MG63 (cell line): ENCODE data around the gene HEPHL1. TPM values are rescaled to one million over a fixed set of nuclear protein-coding genes. Genes with fewer than 3 reads are reported as not detected.
"Not testable (repeated sequence)": the region's sequence is repeated elsewhere in the genome, so short reads cannot be mapped to it uniquely, and the experiment has no call there.

Experiments used
- DNase-seq: peaks from one replicate; pipeline ENCODE4 v3.0.0-alpha.2; 2020
- H3K27me3 ChIP-seq: fragments of 250-450 bp; sonication (Bioruptor Pico); 2 replicates; pipeline ENCODE4 v1.5.1; 2020; ENCODE audit warnings: mild to moderate bottlenecking, moderate library complexity
- H3K36me3 ChIP-seq: fragments of 250-450 bp; sonication (Bioruptor Pico); 2 replicates; pipeline ENCODE4 v1.5.1; 2020; ENCODE audit warnings: mild to moderate bottlenecking, moderate library complexity
- H3K4me3 ChIP-seq: fragments of 250-450 bp; sonication (Bioruptor Pico); 2 replicates; pipeline ENCODE4 v1.5.1; 2020; ENCODE audit warnings: mild to moderate bottlenecking, moderate library complexity
- H3K9me3 ChIP-seq: fragments of 250-450 bp; sonication (Bioruptor Pico); 2 replicates; pipeline ENCODE4 v1.5.1; 2020; ENCODE audit warnings: mild to moderate bottlenecking, moderate library complexity
- total RNA-seq: library from RNA; depleted of rRNA; stranded (reverse); fragments of >200 nt; shearing (Covaris generic); gene quantifications from 2 replicates; pipeline ENCODE4 v1.2.3, GENCODE V29; 2014; ENCODE audit warnings: low replicate concordance; rRNA removed

The HEPHL1 gene
- total RNA-seq, 1 experiment from 2014 or later = not detected

- Histone ChIP-seq H3K9me3 (no peaks in the 10 kb centered on the region), H3K4me3 (no peak overlapping the region), H3K27me3 (no peaks in the 10 kb centered on the region), H3K36me3 (no peaks in the 10 kb centered on the region)
- DNase-seq = no peak
Observed at GRCh38 chr11:94150056-94150455, 128.9 kb downstream of the HEPHL1 start.

GRCh38 chr11:94150704-94151685 lies 129.8 kb downstream of the HEPHL1 start:
- no peak overlapping the region for H3K4me3 ChIP-seq
- H3K36me3 ChIP-seq = no peaks in the 10 kb centered on the region
- H3K27me3 ChIP-seq = no peaks in the 10 kb centered on the region
- H3K9me3 ChIP-seq = no peaks in the 10 kb centered on the region
- DNase-seq = no peak

- H3K27me3 ChIP-seq = no peaks in the 10 kb centered on the region
Observed at GRCh38 chr11:94151903-94152677, 130.9 kb downstream of the HEPHL1 start.

GRCh38 chr11:94152678-94153065 lies 131.5 kb downstream of the HEPHL1 start:
- DNase-seq = no peak
- Histone ChIP-seq H3K9me3 (peaks cover 3% of the 10 kb centered on the region; the same call in 1 of the 2 replicates), H3K36me3 (peaks cover 4% of the 10 kb centered on the region; the same call in 1 of the 2 replicates), H3K27me3 (no peaks in the 10 kb centered on the region), H3K4me3 (no peak overlapping the region)

More at GRCh38 chr11:94151903-94152677, 130.9 kb downstream of the HEPHL1 start:
- H3K9me3 ChIP-seq = peaks cover under 1% of the 10 kb centered on the region; the same call in 1 of the 2 replicates
- DNase-seq = peak; percentile 58
- H3K36me3 ChIP-seq = peaks cover 2% of the 10 kb centered on the region; the same call in 1 of the 2 replicates
- no peak overlapping the region for H3K4me3 ChIP-seq

GRCh38 chr11:94153320-94153719 lies 132.2 kb downstream of the HEPHL1 start:
- no peak overlapping the region for H3K4me3 ChIP-seq
- DNase-seq = no peak
- H3K27me3 ChIP-seq = no peaks in the 10 kb centered on the region
- H3K36me3 ChIP-seq = peaks cover 4% of the 10 kb centered on the region; the same call in 1 of the 2 replicates
- peaks cover 3% of the 10 kb centered on the region; the same call in 1 of the 2 replicates for H3K9me3 ChIP-seq

- Histone ChIP-seq H3K36me3 (peaks cover 4% of the 10 kb centered on the region; the same call in 1 of the 2 replicates), H3K4me3 (no peak overlapping the region), H3K9me3 (peaks cover 3% of the 10 kb centered on the region; the same call in 1 of the 2 replicates), H3K27me3 (no peaks in the 10 kb centered on the region)
- no peak for DNase-seq
Observed at GRCh38 chr11:94154095-94154856, 133.1 kb downstream of the HEPHL1 start.

GRCh38 chr11:94157339-94157738 lies 136.2 kb downstream of the HEPHL1 start:
- DNase-seq, H3K36me3 ChIP-seq: not testable (repeated sequence)

More at GRCh38 chr11:94157339-94157738, 136.2 kb downstream of the HEPHL1 start:
- not testable (repeated sequence) for H3K4me3 ChIP-seq, H3K27me3 ChIP-seq, H3K9me3 ChIP-seq

Other genes with a start within 250 kb of the HEPHL1 start
- 27.1 and 33.3 TPM in 2 replicates for gene MED17, start 237.1 kb upstream of the HEPHL1 start, total RNA-seq
- not detected in 2 replicates for gene VSTM5, start 170.7 kb upstream of the HEPHL1 start, total RNA-seq
- 16.8 and 19.4 TPM in 2 replicates for gene PANX1, start 107.5 kb downstream of the HEPHL1 start, total RNA-seq